ENCODE measurements around the gene TLNRD1.

DNA sequence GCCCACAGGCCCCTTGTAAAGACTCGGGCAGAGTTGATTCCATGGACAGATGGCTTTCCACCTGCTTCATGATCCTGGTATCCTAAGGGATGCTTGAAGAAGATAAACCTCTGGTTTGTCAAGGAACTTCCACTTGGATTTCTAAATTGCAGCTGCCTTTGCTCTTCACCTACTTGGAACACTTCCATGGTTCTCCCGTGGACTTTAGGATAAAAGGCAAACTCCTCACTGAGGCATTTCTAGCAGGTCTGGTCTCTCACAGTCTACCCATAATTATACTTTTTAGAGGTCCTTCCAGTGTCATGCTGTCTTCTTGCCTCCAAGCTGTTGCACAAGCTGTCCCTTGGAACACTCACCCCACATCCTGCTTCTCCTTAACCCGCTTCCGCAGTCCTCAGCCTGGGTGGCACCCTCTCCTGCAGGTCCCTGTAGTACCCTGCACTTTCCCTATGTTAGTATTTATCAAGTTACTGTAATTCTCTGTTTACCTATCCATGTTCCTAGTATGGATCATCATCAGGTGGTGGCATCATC, 12.7 kb downstream of the TLNRD1 start:
- TF ChIP-seq, protein P1, sequence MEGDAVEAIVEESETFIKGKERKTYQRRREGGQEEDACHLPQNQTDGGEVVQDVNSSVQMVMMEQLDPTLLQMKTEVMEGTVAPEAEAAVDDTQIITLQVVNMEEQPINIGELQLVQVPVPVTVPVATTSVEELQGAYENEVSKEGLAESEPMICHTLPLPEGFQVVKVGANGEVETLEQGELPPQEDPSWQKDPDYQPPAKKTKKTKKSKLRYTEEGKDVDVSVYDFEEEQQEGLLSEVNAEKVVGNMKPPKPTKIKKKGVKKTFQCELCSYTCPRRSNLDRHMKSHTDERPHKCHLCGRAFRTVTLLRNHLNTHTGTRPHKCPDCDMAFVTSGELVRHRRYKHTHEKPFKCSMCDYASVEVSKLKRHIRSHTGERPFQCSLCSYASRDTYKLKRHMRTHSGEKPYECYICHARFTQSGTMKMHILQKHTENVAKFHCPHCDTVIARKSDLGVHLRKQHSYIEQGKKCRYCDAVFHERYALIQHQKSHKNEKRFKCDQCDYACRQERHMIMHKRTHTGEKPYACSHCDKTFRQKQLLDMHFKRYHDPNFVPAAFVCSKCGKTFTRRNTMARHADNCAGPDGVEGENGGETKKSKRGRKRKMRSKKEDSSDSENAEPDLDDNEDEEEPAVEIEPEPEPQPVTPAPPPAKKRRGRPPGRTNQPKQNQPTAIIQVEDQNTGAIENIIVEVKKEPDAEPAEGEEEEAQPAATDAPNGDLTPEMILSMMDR (optimal IDR thresholded peaks at IDR 0.05 in 1 of 3, IDR thresholded peaks at IDR 0.05 in 1 of 3, conservative IDR thresholded peaks at IDR 0.05 in 1 of 3; ENCODE audit: extremely low read depth in 1 of 3, insufficient read depth in 2 of 3, low read length in 3 of 3) = no peak
- no peak for TF ChIP-seq EZH2 (IDR thresholded peaks at IDR 0.05; ENCODE audit: low read length)

Measured in keratinocyte (primary cell).